Activated CD4-positive, alpha-beta T cell treated with anti-CD3 and anti-CD28 coated beads, Interleukin-2, amount 10 ng/mL, durations not matched to agents 7 days and 5 days (primary cell): ENCODE results near the gene ADGRG3. TPM values are rescaled to one million over a fixed set of nuclear protein-coding genes. Genes with fewer than 3 reads are reported as not detected.

Experiments
- CTCF ChIA-PET: fragments of 350-600 bp; sonication (Branson Sonifier 250); formaldehyde crosslinking; loops from one replicate; lab custom pipeline; 2021; ENCODE audit warnings: antibody characterized with exemption; lab: Charles Lee
- POLR2A ChIA-PET: fragments of 350-600 bp; sonication (Branson Sonifier 250); formaldehyde crosslinking; loops from one replicate; lab custom pipeline; 2021; ENCODE audit warnings: antibody characterized with exemption; lab: Charles Lee
- DNase-seq: peaks from one replicate; pipeline ENCODE4 v3.0.0-alpha.2; 2020
- H3K27ac Mint-ChIP-seq: one replicate; pipeline ENCODE4 v1.8.0; 2021; ENCODE audit warnings: mild to moderate bottlenecking, moderate library complexity, mixed read lengths
- H3K27me3 Mint-ChIP-seq: one replicate; pipeline ENCODE4 v1.8.0; 2021; ENCODE audit warnings: mixed read lengths
- H3K36me3 Mint-ChIP-seq: one replicate; pipeline ENCODE4 v1.8.0; 2021; ENCODE audit warnings: low read depth, mixed read lengths
- H3K4me1 Mint-ChIP-seq: one replicate; pipeline ENCODE4 v1.8.0; 2021; ENCODE audit warnings: mixed read lengths
- H3K4me3 Mint-ChIP-seq: one replicate; pipeline ENCODE4 v1.8.0; 2021; ENCODE audit warnings: mild to moderate bottlenecking, moderate library complexity, mixed read lengths
- H3K9me3 Mint-ChIP-seq: one replicate; pipeline ENCODE4 v1.8.0; 2021; ENCODE audit warnings: mixed read lengths
- total RNA-seq, 2 experiments: library from RNA; stranded (reverse); gene quantifications; one replicate each; pipeline ENCODE4 v1.2.3, GENCODE V29; 2021

Gene ADGRG3
- total RNA-seq, 2 experiments from 2014 or later = not detected

GRCh38 chr16:57683636-57684545 is 15.8 kb downstream of the ADGRG3 start:
- POLR2A ChIA-PET = no interaction called here
- H3K36me3 Mint-ChIP-seq = no peaks in the 10 kb centered on the region
- H3K27ac Mint-ChIP-seq = no peak overlapping the region
- CTCF ChIA-PET = interaction anchor here (1.0 kb wide), 1 partner anchor 12 kb away, joined by 3 read pairs; no protein-coding TSS in a partner anchor
- no peak for DNase-seq
- H3K27me3 Mint-ChIP-seq = no peaks in the 10 kb centered on the region
- no peak overlapping the region for H3K4me3 Mint-ChIP-seq
- peaks cover 14% of the 10 kb centered on the region for H3K4me1 Mint-ChIP-seq
- no peaks in the 10 kb centered on the region for H3K9me3 Mint-ChIP-seq

- no peak overlapping the region for H3K27ac Mint-ChIP-seq
- DNase-seq = no peak
- peaks cover 19% of the 10 kb centered on the region for H3K4me1 Mint-ChIP-seq
- CTCF ChIA-PET = interaction anchor here (1.3 kb wide), 1 partner anchor 109 kb away, joined by 4 read pairs; no protein-coding TSS in a partner anchor
- H3K27me3 Mint-ChIP-seq = no peaks in the 10 kb centered on the region
- no peak overlapping the region for H3K4me3 Mint-ChIP-seq
- POLR2A ChIA-PET = no interaction called here
- no peaks in the 10 kb centered on the region for H3K9me3 Mint-ChIP-seq
- no peaks in the 10 kb centered on the region for H3K36me3 Mint-ChIP-seq
Observed at GRCh38 chr16:57684626-57685358, 16.7 kb downstream of the ADGRG3 start.

GRCh38 chr16:57685633-57686032 is 17.5 kb downstream of the ADGRG3 start:
- H3K36me3 Mint-ChIP-seq = no peaks in the 10 kb centered on the region
- H3K4me3 Mint-ChIP-seq = no peak overlapping the region
- H3K27me3 Mint-ChIP-seq = no peaks in the 10 kb centered on the region
- DNase-seq = no peak
- POLR2A ChIA-PET = no interaction called here
- H3K4me1 Mint-ChIP-seq = peaks cover 24% of the 10 kb centered on the region
- CTCF ChIA-PET = interaction anchor here (1.3 kb wide), 1 partner anchor 110 kb away, joined by 4 read pairs; no protein-coding TSS in a partner anchor
- no peaks in the 10 kb centered on the region for H3K9me3 Mint-ChIP-seq
- no peak overlapping the region for H3K27ac Mint-ChIP-seq

GRCh38 chr16:57686577-57686976 is 18.5 kb downstream of the ADGRG3 start:
- ChIA-PET CTCF (no interaction called here), POLR2A (no interaction called here)
- DNase-seq = no peak
- peaks cover 26% of the 10 kb centered on the region for H3K4me1 Mint-ChIP-seq
- no peak overlapping the region for H3K4me3 Mint-ChIP-seq
- no peak overlapping the region for H3K27ac Mint-ChIP-seq
- no peaks in the 10 kb centered on the region for H3K9me3 Mint-ChIP-seq
- no peaks in the 10 kb centered on the region for H3K36me3 Mint-ChIP-seq
- H3K27me3 Mint-ChIP-seq = no peaks in the 10 kb centered on the region

GRCh38 chr16:57687363-57687929 is 19.3 kb downstream of the ADGRG3 start:
- no peaks in the 10 kb centered on the region for H3K9me3 Mint-ChIP-seq
- H3K4me3 Mint-ChIP-seq = no peak overlapping the region
- no peak for DNase-seq
- ChIA-PET CTCF (no interaction called here), POLR2A (no interaction called here)
- H3K4me1 Mint-ChIP-seq = peaks cover 26% of the 10 kb centered on the region
- peaks cover 3% of the 10 kb centered on the region for H3K27me3 Mint-ChIP-seq
- H3K27ac Mint-ChIP-seq = peak overlapping the region; percentile 1
- no peaks in the 10 kb centered on the region for H3K36me3 Mint-ChIP-seq

- Mint-ChIP-seq H3K36me3 (no peaks in the 10 kb centered on the region), H3K27ac (peak overlapping the region; percentile 63), H3K27me3 (peaks cover 11% of the 10 kb centered on the region), H3K4me3 (no peak overlapping the region), H3K9me3 (no peaks in the 10 kb centered on the region), H3K4me1 (peaks cover 26% of the 10 kb centered on the region)
- DNase-seq = no peak
- ChIA-PET CTCF (interaction anchor here (1.3 kb wide), 1 partner anchor 11 kb away, joined by 3 read pairs; no protein-coding TSS in a partner anchor), POLR2A (no interaction called here)
Observed at GRCh38 chr16:57688487-57688986, 20.4 kb downstream of the ADGRG3 start.

- peak overlapping the region; percentile 14 for H3K4me3 Mint-ChIP-seq
- H3K27me3 Mint-ChIP-seq = peaks cover 15% of the 10 kb centered on the region
- CTCF ChIA-PET = interaction anchor here (1.2 to 1.6 kb wide), 3 partner anchors 8 to 113 kb away, joined by 3 to 5 read pairs (median 3); no protein-coding TSS in a partner anchor
- no peaks in the 10 kb centered on the region for H3K36me3 Mint-ChIP-seq
- H3K4me1 Mint-ChIP-seq = peaks cover 26% of the 10 kb centered on the region
- H3K27ac Mint-ChIP-seq = peak overlapping the region; percentile 85
- no peaks in the 10 kb centered on the region for H3K9me3 Mint-ChIP-seq
- no peak for DNase-seq
- POLR2A ChIA-PET = no interaction called here
Observed at GRCh38 chr16:57688987-57689761, 21.1 kb downstream of the ADGRG3 start.

GRCh38 chr16:57689762-57690558 is 21.9 kb downstream of the ADGRG3 start:
- Mint-ChIP-seq H3K4me3 (peak overlapping the region; percentile 14), H3K4me1 (peaks cover 31% of the 10 kb centered on the region), H3K36me3 (no peaks in the 10 kb centered on the region), H3K27me3 (peaks cover 15% of the 10 kb centered on the region), H3K27ac (peak overlapping the region; percentile 85), H3K9me3 (no peaks in the 10 kb centered on the region)
- DNase-seq = peak; percentile 60
- ChIA-PET POLR2A (no interaction called here), CTCF (interaction anchor here (1.2 to 1.6 kb wide), 4 partner anchors 8 to 114 kb away, joined by 3 to 5 read pairs (median 4); no protein-coding TSS in a partner anchor)

GRCh38 chr16:57690782-57691471 is 22.8 kb downstream of the ADGRG3 start:
- no peak overlapping the region for H3K4me3 Mint-ChIP-seq

GRCh38 chr16:57692636-57693035 is 24.5 kb downstream of the ADGRG3 start:
- ChIA-PET CTCF (interaction anchor here (0.9 to 1.9 kb wide), 3 partner anchors 9 to 45 kb away, joined by 3 to 6 read pairs (median 3); partner anchors contain the start of gene KATNB1), POLR2A (no interaction called here)
- peaks cover 15% of the 10 kb centered on the region for H3K27me3 Mint-ChIP-seq
- H3K4me1 Mint-ChIP-seq = peaks cover 32% of the 10 kb centered on the region
- H3K9me3 Mint-ChIP-seq = no peaks in the 10 kb centered on the region
- DNase-seq = no peak
- H3K4me3 Mint-ChIP-seq = no peak overlapping the region
- H3K27ac Mint-ChIP-seq = no peak overlapping the region
- H3K36me3 Mint-ChIP-seq = no peaks in the 10 kb centered on the region

More at GRCh38 chr16:57690782-57691471, 22.8 kb downstream of the ADGRG3 start:
- H3K9me3 Mint-ChIP-seq = no peaks in the 10 kb centered on the region
- peaks cover 32% of the 10 kb centered on the region for H3K4me1 Mint-ChIP-seq
- no peaks in the 10 kb centered on the region for H3K36me3 Mint-ChIP-seq
- DNase-seq = no peak
- H3K27me3 Mint-ChIP-seq = peaks cover 15% of the 10 kb centered on the region
- no peak overlapping the region for H3K27ac Mint-ChIP-seq
- CTCF ChIA-PET = interaction anchor here (1.2 to 1.6 kb wide), 3 partner anchors 9 to 86 kb away, joined by 3 to 5 read pairs (median 4); no protein-coding TSS in a partner anchor
- POLR2A ChIA-PET = no interaction called here
